Hepatocyte (in vitro differentiated cells): ENCODE measurements around the gene CAB39. TPM values are rescaled to one million over a fixed set of nuclear protein-coding genes. Genes with fewer than 3 reads are reported as not detected.

Experiments used
- DNase-seq: peaks from one replicate; pipeline ENCODE4 v3.0.0-alpha.2; 2016; ENCODE audit warnings: low spot score
- H2AFZ ChIP-seq: fragments of 200-600 bp; sonication (generic); 2 replicates; pipeline ENCODE4 v1.6.0; 2016; ENCODE audit warnings: antibody characterized with exemption, mild to moderate bottlenecking
- H3K27ac ChIP-seq: fragments of 200-600 bp; sonication (generic); 2 replicates; pipeline ENCODE4 v1.5.1; 2016; ENCODE audit warnings: mild to moderate bottlenecking
- H3K27me3 ChIP-seq: fragments of 200-600 bp; sonication (generic); 2 replicates; pipeline ENCODE4 v1.6.1; 2016
- H3K36me3 ChIP-seq: fragments of 200-600 bp; sonication (generic); replicated peaks from 2 replicates; pipeline ENCODE4 v1.5.1; 2016; ENCODE audit warnings: low read depth; ENCODE audit not compliant: insufficient read depth
- H3K4me1 ChIP-seq: fragments of 200-600 bp; sonication (generic); 2 replicates; pipeline ENCODE4 v1.5.1; 2016; ENCODE audit warnings: mild to moderate bottlenecking, moderate library complexity; ENCODE audit not compliant: insufficient read depth
- H3K4me2 ChIP-seq: fragments of 200-600 bp; sonication (generic); 2 replicates; pipeline ENCODE4 v1.6.0; 2016
- H3K4me3 ChIP-seq: fragments of 200-600 bp; sonication (generic); 2 replicates; pipeline ENCODE4 v1.5.1; 2016; ENCODE audit warnings: mild to moderate bottlenecking
- H3K79me2 ChIP-seq: fragments of 200-600 bp; sonication (generic); 2 replicates; pipeline ENCODE4 v1.6.0; 2017; ENCODE audit warnings: mild to moderate bottlenecking
- H3K9me2 ChIP-seq: fragments of 200-600 bp; sonication (generic); replicated peaks from 2 replicates; pipeline ENCODE4 v1.6.0; 2017; ENCODE audit warnings: mild to moderate bottlenecking; ENCODE audit not compliant: insufficient read depth
- H3K9me3 ChIP-seq: fragments of 200-600 bp; sonication (generic); 2 replicates; pipeline ENCODE4 v1.5.1; 2016; ENCODE audit warnings: low read depth, mild to moderate bottlenecking
- H4K20me1 ChIP-seq: fragments of 200-600 bp; sonication (generic); 2 replicates; pipeline ENCODE4 v1.6.0; 2016; ENCODE audit warnings: mild to moderate bottlenecking; ENCODE audit not compliant: insufficient read depth, poor library complexity, severe bottlenecking
- CTCF ChIP-seq: fragments of 200-600 bp; sonication (generic); IDR thresholded peaks from 2 replicates; pipeline ENCODE4 v1.5.1; 2016; ENCODE audit warnings: antibody characterized with exemption, mild to moderate bottlenecking; ENCODE audit not compliant: poor library complexity
- EZH2 ChIP-seq: fragments of 200-600 bp; sonication (generic); IDR thresholded peaks from 2 replicates; pipeline ENCODE4 v1.6.1; 2016; ENCODE audit warnings: antibody characterized with exemption, mild to moderate bottlenecking, borderline replicate concordance
- EZH2phosphoT487 ChIP-seq: fragments of 200-600 bp; sonication (generic); IDR thresholded peaks from one replicate; pipeline ENCODE4 v1.6.1; 2018; ENCODE audit warnings: antibody characterized with exemption, mild to moderate bottlenecking, low read depth, moderate library complexity; ENCODE audit not compliant: unreplicated experiment, severe bottlenecking
- WGBS: methylation state at CpG from one replicate; pipeline ENCODE4 v1.1.6; 2016; ENCODE audit warnings: low lambda C conversion rate; ENCODE audit errors: missing lambda C conversion rate; 5-methylcytosine and 5-hydroxymethylcytosine counted together
- polyA plus RNA-seq: library from polyadenylated mRNA; unstranded; fragments of >200 nt; fragmentation: Nextera tagmentation; extraction: Ambion mirVana; gene quantifications from 2 replicates; pipeline ENCODE4 v1.2.1, GENCODE V29; 2016
- total RNA-seq: library from RNA; depleted of rRNA; stranded (reverse); fragments of >200 nt; gene quantifications from 2 replicates; pipeline ENCODE4 v1.2.3, GENCODE V29; 2014

The CAB39 gene
- total and polyA plus RNA-seq, 2 experiments from 2014 or later, result 38.5 to 84.4 TPM

- H3K27me3 ChIP-seq, result no peaks in the 10 kb centered on the region
- peaks cover 99% of the 10 kb centered on the region for H3K79me2 ChIP-seq
- DNase-seq, result no peak
- H3K27ac ChIP-seq, result no peak overlapping the region
- no peaks in the 10 kb centered on the region for H3K9me3 ChIP-seq
- no peak overlapping the region for H2AFZ ChIP-seq
- no peak overlapping the region for H3K4me3 ChIP-seq
- no peak for TF ChIP-seq EZH2
- TF ChIP-seq CTCF, result no peak
- TF ChIP-seq EZH2phosphoT487, result no peak
- WGBS, result 83% methylated on average over 2 of the region's 2 CpGs
- H3K4me1 ChIP-seq, result no peaks in the 10 kb centered on the region
- H3K4me2 ChIP-seq, result no peak overlapping the region
- peaks cover 12% of the 10 kb centered on the region for H4K20me1 ChIP-seq
- no peaks in the 10 kb centered on the region for H3K9me2 ChIP-seq
- no peaks in the 10 kb centered on the region for H3K36me3 ChIP-seq
These were observed 36.5 kb downstream of the CAB39 start for GRCh38 chr2:230749111-230749510.

- DNase-seq, result no peak
- Histone ChIP-seq H3K9me2 (no peaks in the 10 kb centered on the region), H3K36me3 (no peaks in the 10 kb centered on the region), H3K4me1 (peaks cover 5% of the 10 kb centered on the region), H3K4me2 (no peak overlapping the region), H3K9me3 (no peaks in the 10 kb centered on the region), H3K27ac (no peak overlapping the region), H4K20me1 (peaks cover 12% of the 10 kb centered on the region), H3K79me2 (peaks cover 95% of the 10 kb centered on the region), H3K27me3 (no peaks in the 10 kb centered on the region), H3K4me3 (no peak overlapping the region), H2AFZ (no peak overlapping the region)
- TF ChIP-seq CTCF (no peak), EZH2phosphoT487 (no peak), EZH2 (no peak)
- 81% methylated on average over 3 of the region's 3 CpGs for WGBS
These were observed 38.4 kb downstream of the CAB39 start for GRCh38 chr2:230751062-230751461.

- H2AFZ ChIP-seq, result no peak overlapping the region
- no peaks in the 10 kb centered on the region for H3K36me3 ChIP-seq
- H3K9me2 ChIP-seq, result no peaks in the 10 kb centered on the region
- H3K4me2 ChIP-seq, result no peak overlapping the region
- no peak overlapping the region for H3K4me3 ChIP-seq
- no peak for TF ChIP-seq EZH2phosphoT487
- no peak for TF ChIP-seq EZH2
- no peak for TF ChIP-seq CTCF
- peaks cover 94% of the 10 kb centered on the region for H3K79me2 ChIP-seq
- no peak for DNase-seq
- peaks cover 5% of the 10 kb centered on the region for H4K20me1 ChIP-seq
- 92% methylated on average over 3 of the region's 4 CpGs for WGBS
- H3K27me3 ChIP-seq, result no peaks in the 10 kb centered on the region
- no peaks in the 10 kb centered on the region for H3K9me3 ChIP-seq
- no peak overlapping the region for H3K27ac ChIP-seq
- peaks cover 25% of the 10 kb centered on the region for H3K4me1 ChIP-seq
These were observed 41.6 kb downstream of the CAB39 start for GRCh38 chr2:230754200-230754599.

GRCh38 chr2:230757476-230757875 is 44.8 kb downstream of the CAB39 start:
- Histone ChIP-seq H3K9me2 (no peaks in the 10 kb centered on the region), H3K4me1 (peaks cover 38% of the 10 kb centered on the region), H3K27ac (peak overlapping the region; percentile 74), H2AFZ (no peak overlapping the region), H4K20me1 (no peaks in the 10 kb centered on the region), H3K36me3 (no peaks in the 10 kb centered on the region), H3K27me3 (no peaks in the 10 kb centered on the region), H3K9me3 (no peaks in the 10 kb centered on the region), H3K4me2 (no peak overlapping the region), H3K79me2 (peaks cover 90% of the 10 kb centered on the region), H3K4me3 (no peak overlapping the region)
- TF ChIP-seq CTCF, result no peak
- TF ChIP-seq EZH2phosphoT487, result no peak
- TF ChIP-seq EZH2, result no peak
- DNase-seq, result no peak
- 89% methylated on average over 2 of the region's 2 CpGs for WGBS
